ENCODE results near the gene MMP2.

MMP2 gene

GRCh38 chr16:55468352-55468990, 10.5 kb upstream of the MMP2 start:
- no peak for DNase-seq (ENCODE audit: low read depth in 1 of 2, low spot score in 1 of 2)

- no peak for DNase-seq (ENCODE audit: low read depth in 1 of 2, low spot score in 1 of 2)
Observed at GRCh38 chr16:55469821-55470532, 9.0 kb upstream of the MMP2 start.

- no peak for DNase-seq (ENCODE audit: low read depth in 1 of 2, low spot score in 1 of 2)
Observed at GRCh38 chr16:55470533-55471371, 8.2 kb upstream of the MMP2 start.

GRCh38 chr16:55471448-55472097, 7.4 kb upstream of the MMP2 start:
- DNase-seq (ENCODE audit: low read depth in 1 of 2, low spot score in 1 of 2), result no peak

GRCh38 chr16:55473587-55473986, 5.4 kb upstream of the MMP2 start:
- no peak for DNase-seq (ENCODE audit: low read depth in 1 of 2, low spot score in 1 of 2)

GRCh38 chr16:55474821-55475220, 4.2 kb upstream of the MMP2 start:
- DNase-seq (ENCODE audit: low read depth in 1 of 2, low spot score in 1 of 2), result no peak

GRCh38 chr16:55475919-55476318, 3.1 kb upstream of the MMP2 start:
- DNase-seq (ENCODE audit: low read depth in 1 of 2, low spot score in 1 of 2), result no peak

GRCh38 chr16:55476625-55477533, 2.1 kb upstream of the MMP2 start:
- DNase-seq (ENCODE audit: low read depth in 1 of 2, low spot score in 1 of 2), result no peak

GRCh38 chr16:55477736-55478135, 1.3 kb upstream of the MMP2 start:
- no peak for DNase-seq (ENCODE audit: low read depth in 1 of 2, low spot score in 1 of 2)

GRCh38 chr16:55479430-55480140, 587 bp downstream of the MMP2 start:
- no peak for DNase-seq (ENCODE audit: low read depth in 1 of 2, low spot score in 1 of 2)

GRCh38 chr16:55480228-55480655, 1.2 kb downstream of the MMP2 start:
- DNase-seq (ENCODE audit: low read depth in 1 of 2, low spot score in 1 of 2), result no peak

GRCh38 chr16:55481023-55481422, 2.0 kb downstream of the MMP2 start:
- DNase-seq (ENCODE audit: low read depth in 1 of 2, low spot score in 1 of 2), result no peak

- DNase-seq (ENCODE audit: low read depth in 1 of 2, low spot score in 1 of 2), result no peak
Observed at GRCh38 chr16:55482056-55482455, 3.1 kb downstream of the MMP2 start.

GRCh38 chr16:55487048-55487803, 8.2 kb downstream of the MMP2 start:
- no peak for DNase-seq (ENCODE audit: low read depth in 1 of 2, low spot score in 1 of 2)

- no peak for DNase-seq (ENCODE audit: low read depth in 1 of 2, low spot score in 1 of 2)
Observed at GRCh38 chr16:55488306-55488705, 9.3 kb downstream of the MMP2 start.

GRCh38 chr16:55489119-55489955, 10.3 kb downstream of the MMP2 start:
- no peak for DNase-seq (ENCODE audit: low read depth in 1 of 2, low spot score in 1 of 2)

GRCh38 chr16:55489956-55490265, 10.9 kb downstream of the MMP2 start:
- DNase-seq (ENCODE audit: low read depth in 1 of 2, low spot score in 1 of 2), result no peak

GRCh38 chr16:55490301-55490700, 11.3 kb downstream of the MMP2 start:
- no peak for DNase-seq (ENCODE audit: low read depth in 1 of 2, low spot score in 1 of 2)

Data from activated T-helper 1 cell treated with anti-CD3 and anti-CD28 coated beads, Interleukin-2, amount 50 U/mL, for 16 hours (primary cell).